T-helper 2 cell treated with Interferon-gamma antibody and Interleukin-4, amounts not matched to agents 100 ng/mL and 5 ng/mL, for 36 hours (primary cell): ENCODE data around the gene DNAI1. TPM values are rescaled to one million over a fixed set of nuclear protein-coding genes. Genes with fewer than 3 reads are reported as not detected.
"Not testable (repeated sequence)": the region's sequence is repeated elsewhere in the genome, so short reads cannot be mapped to it uniquely, and the experiment has no call there.

Experiments used
- intact Hi-C: fragments of 100-400 bp; cut with micrococcal nuclease; formaldehyde crosslinking; loops from one replicate; pipeline ENCODE4 v1.15.1; 2023
- total RNA-seq: library from RNA; stranded (reverse); gene quantifications from 2 replicates; pipeline ENCODE4 v1.2.3, GENCODE V29; 2022

The DNAI1 gene
- total RNA-seq, 1 donor from 2014 or later, result not detected

GRCh38 chr9:34450644-34451043 lies 8.0 kb upstream of the DNAI1 start:
- intact Hi-C loops, result no loop called here

GRCh38 chr9:34451135-34451534 lies 7.5 kb upstream of the DNAI1 start:
- intact Hi-C loops, result no loop called here

- intact Hi-C loops, result no loop called here
These were observed 7.1 kb upstream of the DNAI1 start for GRCh38 chr9:34451545-34451944.

GRCh38 chr9:34452568-34452967 lies 6.0 kb upstream of the DNAI1 start:
- intact Hi-C loops, result no loop called here

GRCh38 chr9:34454571-34455065 lies 4.0 kb upstream of the DNAI1 start:
- intact Hi-C loops, result loop anchor here (5.0 kb wide), 3 partner anchors 183 to 658 kb away; partner anchors contain the start of genes DNAJB5 and SIGMAR1

GRCh38 chr9:34456151-34456550 lies 2.5 kb upstream of the DNAI1 start:
- intact Hi-C loops, result loop anchor here (5.0 kb wide), 3 partner anchors 181 to 656 kb away; partner anchors contain the start of genes DNAJB5 and SIGMAR1

- intact Hi-C loops, result loop anchor here (5.0 kb wide), 3 partner anchors 181 to 656 kb away; partner anchors contain the start of genes DNAJB5 and SIGMAR1
These were observed 1.9 kb upstream of the DNAI1 start for GRCh38 chr9:34456746-34457145.

GRCh38 chr9:34457266-34458012 lies 1.2 kb upstream of the DNAI1 start:
- intact Hi-C loops, result loop anchor here (1.0 to 5.0 kb wide), 8 partner anchors 66 to 655 kb away; partner anchors contain the start of genes DNAJB5, KIF24, NUDT2 and RPP25L

GRCh38 chr9:34458959-34459340 lies 345 bp downstream of the DNAI1 start:
- intact Hi-C loops, result loop anchor here (1.0 to 5.0 kb wide), 8 partner anchors 64 to 653 kb away; partner anchors contain the start of genes DNAJB5, KIF24, NUDT2 and RPP25L

- intact Hi-C loops, result loop anchor here (5.0 kb wide), 3 partner anchors 178 to 653 kb away; partner anchors contain the start of genes DNAJB5 and SIGMAR1
These were observed 751 bp downstream of the DNAI1 start for GRCh38 chr9:34459356-34459755.

GRCh38 chr9:34459941-34460340 lies 1.3 kb downstream of the DNAI1 start:
- intact Hi-C loops, result loop anchor here (5.0 kb wide), 3 partner anchors 177 to 652 kb away; partner anchors contain the start of genes DNAJB5 and SIGMAR1

- intact Hi-C loops, result no loop called here
These were observed 4.7 kb downstream of the DNAI1 start for GRCh38 chr9:34463098-34463900.

GRCh38 chr9:34463901-34464232 lies 5.3 kb downstream of the DNAI1 start:
- intact Hi-C loops, result no loop called here

- intact Hi-C loops, result no loop called here
These were observed 6.0 kb downstream of the DNAI1 start for GRCh38 chr9:34464571-34464970.

- intact Hi-C loops, result no loop called here
These were observed 6.9 kb downstream of the DNAI1 start for GRCh38 chr9:34465468-34465867.

- intact Hi-C loops, result no loop called here
These were observed 16.5 kb downstream of the DNAI1 start for GRCh38 chr9:34475097-34475496.

GRCh38 chr9:34477541-34477940 lies 18.9 kb downstream of the DNAI1 start:
- intact Hi-C loops, result no loop called here

- intact Hi-C loops, result no loop called here
These were observed 20.8 kb downstream of the DNAI1 start for GRCh38 chr9:34479431-34479866.

- intact Hi-C loops, result not testable (repeated sequence)
These were observed 23.0 kb downstream of the DNAI1 start for GRCh38 chr9:34481620-34482019.

- intact Hi-C loops, result not testable (repeated sequence)
These were observed 24.1 kb downstream of the DNAI1 start for GRCh38 chr9:34482746-34483145.

GRCh38 chr9:34484678-34485077 lies 26.1 kb downstream of the DNAI1 start:
- intact Hi-C loops, result no loop called here

- intact Hi-C loops, result no loop called here
These were observed 27.2 kb downstream of the DNAI1 start for GRCh38 chr9:34485822-34486221.
